ENCODE measurements around the gene KIAA1549. TPM values are rescaled to one million over a fixed set of nuclear protein-coding genes. Genes with fewer than 3 reads are reported as not detected.

Gene KIAA1549
- total RNA-seq, 1 experiment from 2014 or later: 19.9 TPM

GRCh38 chr7:138964624-138965436 lies 16.4 kb downstream of the KIAA1549 start:
- H3K9me3 ChIP-seq: no peaks in the 10 kb centered on the region
- intact Hi-C loops (cut with micrococcal nuclease; ENCODE audit: unreplicated experiment): no loop called here
- no TSS peak for BruUV-seq (replicated peaks)
- DNase-seq: no peak
- Mint-ChIP-seq H3K27me3 (ENCODE audit: insufficient read depth, unreplicated experiment) (no peaks in the 10 kb centered on the region), H3K4me1 (ENCODE audit: low read depth, unreplicated experiment) (no peaks in the 10 kb centered on the region), H3K4me3 (ENCODE audit: unreplicated experiment) (no peak overlapping the region), H3K27ac (ENCODE audit: unreplicated experiment) (no peak overlapping the region), H3K9me3 (ENCODE audit: unreplicated experiment) (no peaks in the 10 kb centered on the region), H3K36me3 (ENCODE audit: insufficient read depth, unreplicated experiment) (no peaks in the 10 kb centered on the region)
- CTCF ChIA-PET: no interaction called here
- H3K4me3 ChIP-seq (ENCODE audit: low read depth, low read length): no peak overlapping the region
- H3K27me3 ChIP-seq (replicated peaks; ENCODE audit: control insufficient read depth, insufficient read depth, low read length): no peaks in the 10 kb centered on the region
- TF ChIP-seq, protein P1, sequence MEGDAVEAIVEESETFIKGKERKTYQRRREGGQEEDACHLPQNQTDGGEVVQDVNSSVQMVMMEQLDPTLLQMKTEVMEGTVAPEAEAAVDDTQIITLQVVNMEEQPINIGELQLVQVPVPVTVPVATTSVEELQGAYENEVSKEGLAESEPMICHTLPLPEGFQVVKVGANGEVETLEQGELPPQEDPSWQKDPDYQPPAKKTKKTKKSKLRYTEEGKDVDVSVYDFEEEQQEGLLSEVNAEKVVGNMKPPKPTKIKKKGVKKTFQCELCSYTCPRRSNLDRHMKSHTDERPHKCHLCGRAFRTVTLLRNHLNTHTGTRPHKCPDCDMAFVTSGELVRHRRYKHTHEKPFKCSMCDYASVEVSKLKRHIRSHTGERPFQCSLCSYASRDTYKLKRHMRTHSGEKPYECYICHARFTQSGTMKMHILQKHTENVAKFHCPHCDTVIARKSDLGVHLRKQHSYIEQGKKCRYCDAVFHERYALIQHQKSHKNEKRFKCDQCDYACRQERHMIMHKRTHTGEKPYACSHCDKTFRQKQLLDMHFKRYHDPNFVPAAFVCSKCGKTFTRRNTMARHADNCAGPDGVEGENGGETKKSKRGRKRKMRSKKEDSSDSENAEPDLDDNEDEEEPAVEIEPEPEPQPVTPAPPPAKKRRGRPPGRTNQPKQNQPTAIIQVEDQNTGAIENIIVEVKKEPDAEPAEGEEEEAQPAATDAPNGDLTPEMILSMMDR (IDR thresholded peaks at IDR 0.05; ENCODE audit: insufficient read depth in 1 of 2, low read depth in 1 of 2, low read length in 1 of 2, severe bottlenecking in 1 of 2, unreplicated experiment in 1 of 2): no peak
- H3K4me1 ChIP-seq: no peaks in the 10 kb centered on the region
- POLR2A ChIA-PET: no interaction called here
- no peaks in the 10 kb centered on the region for H3K36me3 ChIP-seq (ENCODE audit: control insufficient read depth, insufficient read depth, low read length)

- Histone ChIP-seq H3K4me1 (no peaks in the 10 kb centered on the region), H3K9me3 (no peaks in the 10 kb centered on the region), H3K27me3 (replicated peaks; ENCODE audit: control insufficient read depth, insufficient read depth, low read length) (no peaks in the 10 kb centered on the region), H3K36me3 (ENCODE audit: control insufficient read depth, insufficient read depth, low read length) (no peaks in the 10 kb centered on the region), H3K4me3 (ENCODE audit: low read depth, low read length) (no peak overlapping the region)
- Mint-ChIP-seq H3K27me3 (ENCODE audit: insufficient read depth, unreplicated experiment) (no peaks in the 10 kb centered on the region), H3K27ac (ENCODE audit: unreplicated experiment) (no peak overlapping the region), H3K36me3 (ENCODE audit: insufficient read depth, unreplicated experiment) (no peaks in the 10 kb centered on the region), H3K4me1 (ENCODE audit: low read depth, unreplicated experiment) (no peaks in the 10 kb centered on the region), H3K9me3 (ENCODE audit: unreplicated experiment) (no peaks in the 10 kb centered on the region), H3K4me3 (ENCODE audit: unreplicated experiment) (no peak overlapping the region)
- ChIA-PET POLR2A (no interaction called here), CTCF (no interaction called here)
- DNase-seq: no peak
- BruUV-seq (replicated peaks): no TSS peak
- TF ChIP-seq, protein P1 (IDR thresholded peaks at IDR 0.05; ENCODE audit: insufficient read depth in 1 of 2, low read depth in 1 of 2, low read length in 1 of 2, severe bottlenecking in 1 of 2, unreplicated experiment in 1 of 2): no peak
- intact Hi-C loops (cut with micrococcal nuclease; ENCODE audit: unreplicated experiment): no loop called here
Measured at GRCh38 chr7:138963675-138964074, 17.5 kb downstream of the KIAA1549 start.

DNA sequence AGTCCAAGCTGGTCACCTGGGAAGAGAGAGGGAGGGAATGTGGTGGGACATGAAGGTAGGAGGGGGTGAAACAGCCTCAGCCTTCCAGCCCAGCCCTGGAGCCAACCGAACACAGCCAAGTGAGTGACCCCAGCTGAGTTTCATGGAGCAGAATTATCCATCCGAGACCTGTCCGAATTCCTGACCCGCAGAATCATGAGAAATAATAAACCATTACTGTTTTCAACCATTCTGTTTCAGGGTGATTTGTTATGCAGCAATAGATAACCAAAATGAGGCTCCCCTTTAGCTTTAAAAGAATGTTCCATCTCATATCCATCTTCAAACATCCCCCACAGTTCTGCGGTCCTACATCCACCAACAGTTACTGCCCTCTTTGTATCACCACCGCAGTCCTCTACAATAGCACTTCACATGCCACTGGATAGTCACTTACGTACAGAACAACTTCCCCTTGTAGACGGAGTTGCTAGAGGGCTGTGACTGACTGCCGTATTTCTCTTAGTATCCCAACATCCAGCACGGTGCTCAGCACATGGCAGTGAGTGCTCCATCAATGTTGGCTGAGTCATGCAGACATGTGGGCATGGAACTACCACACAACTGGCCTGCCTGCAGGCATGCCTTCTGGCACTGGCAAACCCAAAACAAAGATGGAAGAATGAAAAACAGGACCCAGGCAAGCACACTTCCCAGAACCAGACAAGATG lies 18.5 kb downstream of the KIAA1549 start:
- BruUV-seq (replicated peaks): no TSS peak
- no peaks in the 10 kb centered on the region for H3K9me3 Mint-ChIP-seq (ENCODE audit: unreplicated experiment)
- Histone ChIP-seq H3K36me3 (ENCODE audit: control insufficient read depth, insufficient read depth, low read length) (no peaks in the 10 kb centered on the region), H3K9me3 (no peaks in the 10 kb centered on the region), H3K4me1 (no peaks in the 10 kb centered on the region), H3K27me3 (replicated peaks; ENCODE audit: control insufficient read depth, insufficient read depth, low read length) (no peaks in the 10 kb centered on the region), H3K4me3 (ENCODE audit: low read depth, low read length) (no peak overlapping the region)
- H3K27me3 Mint-ChIP-seq (ENCODE audit: insufficient read depth, unreplicated experiment): no peaks in the 10 kb centered on the region
- H3K4me3 Mint-ChIP-seq (ENCODE audit: unreplicated experiment): no peak overlapping the region
- intact Hi-C loops (cut with micrococcal nuclease; ENCODE audit: unreplicated experiment): no loop called here
- no peaks in the 10 kb centered on the region for H3K4me1 Mint-ChIP-seq (ENCODE audit: low read depth, unreplicated experiment)
- no peak overlapping the region for H3K27ac Mint-ChIP-seq (ENCODE audit: unreplicated experiment)
- ChIA-PET POLR2A (no interaction called here), CTCF (no interaction called here)
- DNase-seq: no peak
- TF ChIP-seq, protein P1 (IDR thresholded peaks at IDR 0.05; ENCODE audit: insufficient read depth in 1 of 2, low read depth in 1 of 2, low read length in 1 of 2, severe bottlenecking in 1 of 2, unreplicated experiment in 1 of 2): no peak
- H3K36me3 Mint-ChIP-seq (ENCODE audit: insufficient read depth, unreplicated experiment): no peaks in the 10 kb centered on the region

Measured in Caco-2 (cell line).